Liver (tissue), 9 donors: Measurements from ENCODE around the gene SUZ12. TPM values are rescaled to one million over a fixed set of nuclear protein-coding genes. Genes with fewer than 3 reads are reported as not detected.
"Not testable (repeated sequence)": the region's sequence is repeated elsewhere in the genome, so short reads cannot be mapped to it uniquely, and the experiment has no call there.

ENCODE experiments used
- DNase-seq: peaks from one replicate; pipeline ENCODE4 v3.0.0-alpha.2; 2017; ENCODE audit warnings: low spot score
- H3K27ac ChIP-seq, 2 donors: one replicate each; pipeline ENCODE4 v1.7.0; 2013; ENCODE audit warnings: inconsistent platforms in 2 of 2, low read length in 2 of 2, control low read depth in 1 of 2, low read depth in 1 of 2, mild to moderate bottlenecking in 1 of 2
- H3K27me3 ChIP-seq, 4 donors: one replicate each; pipeline versions ENCODE4 v1.6.1 to v1.7.0; 2013; ENCODE audit warnings: low read length in 3 of 4, inconsistent platforms in 1 of 4, mild to moderate bottlenecking in 1 of 4, moderate library complexity in 1 of 4; ENCODE audit not compliant: control insufficient read depth in 4 of 4, insufficient read depth in 4 of 4
- H3K36me3 ChIP-seq, 4 donors: one replicate each; pipeline versions ENCODE4 v1.6.1 to v1.7.0; 2013; ENCODE audit warnings: low read length in 3 of 4, mild to moderate bottlenecking in 3 of 4, low read depth in 1 of 4, moderate library complexity in 1 of 4; ENCODE audit not compliant: control insufficient read depth in 4 of 4, insufficient read depth in 3 of 4
- H3K4me1 ChIP-seq, 4 donors: one replicate each; pipeline versions ENCODE4 v1.6.1 to v1.7.0; 2013; ENCODE audit warnings: low read length in 3 of 4, mild to moderate bottlenecking in 3 of 4, moderate library complexity in 1 of 4; ENCODE audit not compliant: control insufficient read depth in 4 of 4, insufficient read depth in 4 of 4
- H3K4me3 ChIP-seq, 3 donors: one replicate each; pipeline versions ENCODE4 v1.6.1 to v1.7.0; 2013; ENCODE audit warnings: low read length in 3 of 3, control low read depth in 1 of 3, low read depth in 1 of 3, mild to moderate bottlenecking in 1 of 3
- H3K9ac ChIP-seq, 2 donors: one replicate each; pipeline ENCODE4 v1.7.0; 2013; ENCODE audit warnings: low read length in 2 of 2, mild to moderate bottlenecking in 2 of 2, moderate library complexity in 2 of 2, control low read depth in 1 of 2, low read depth in 1 of 2
- H3K9me3 ChIP-seq, 4 donors: one replicate each; pipeline versions ENCODE4 v1.6.1 to v1.7.0; 2013; ENCODE audit warnings: low read length in 3 of 4; ENCODE audit not compliant: control insufficient read depth in 4 of 4
- EGR1 ChIP-seq, 2 donors: IDR thresholded peaks; 2 replicates each; pipeline ENCODE4 v1.6.1; 2016 to 2018; ENCODE audit warnings: antibody characterized with exemption in 2 of 2, low read depth in 2 of 2
- FOXA1 ChIP-seq: IDR thresholded peaks from 2 replicates; pipeline ENCODE4 v1.6.1; 2016; ENCODE audit warnings: antibody characterized with exemption
- FOXA2 ChIP-seq: IDR thresholded peaks from 2 replicates; pipeline ENCODE4 v1.6.1; 2016; ENCODE audit warnings: antibody characterized with exemption
- GABPA ChIP-seq, 2 donors: IDR thresholded peaks in 1 of 2; conservative IDR thresholded peaks in 1 of 2; 2 replicates each; pipeline ENCODE4 v1.6.1; 2016; ENCODE audit warnings: antibody characterized with exemption in 2 of 2, mild to moderate bottlenecking in 1 of 2, moderate library complexity in 1 of 2
- HNF4A ChIP-seq, 2 donors: conservative IDR thresholded peaks; 2 replicates each; pipeline ENCODE4 v1.6.1; 2016; ENCODE audit warnings: antibody characterized with exemption in 2 of 2, mild to moderate bottlenecking in 2 of 2
- HNF4G ChIP-seq: IDR thresholded peaks from 2 replicates; pipeline ENCODE4 v1.6.1; 2016; ENCODE audit warnings: antibody characterized with exemption
- RAD21 ChIP-seq, 2 donors: IDR thresholded peaks; 2 replicates each; pipeline ENCODE4 v1.6.1; 2016; ENCODE audit warnings: antibody characterized with exemption in 2 of 2, mild to moderate bottlenecking in 2 of 2
- RXRA ChIP-seq, 2 donors: IDR thresholded peaks; 2 replicates each; pipeline ENCODE4 v1.6.1; 2017 to 2018; ENCODE audit warnings: antibody characterized with exemption in 2 of 2, mild to moderate bottlenecking in 1 of 2
- SP1 ChIP-seq: IDR thresholded peaks from 2 replicates; pipeline ENCODE4 v1.6.1; 2018; ENCODE audit warnings: antibody characterized with exemption, mild to moderate bottlenecking
- TAF1 ChIP-seq: conservative IDR thresholded peaks from 2 replicates; pipeline ENCODE4 v1.6.1; 2016; ENCODE audit warnings: antibody characterized with exemption, mild to moderate bottlenecking
- YY1 ChIP-seq: IDR thresholded peaks from 2 replicates; pipeline ENCODE4 v1.6.1; 2016; ENCODE audit warnings: antibody characterized with exemption, mild to moderate bottlenecking
- WGBS: extraction: QIAGEN DNeasy Blood & Tissue Kit; methylation state at CpG from one replicate; pipeline ENCODE4 v1.1.7; 2013; 5-methylcytosine and 5-hydroxymethylcytosine counted together
- polyA plus RNA-seq, 2 donors: library from polyadenylated mRNA; stranded (reverse) in 1 of 2; unstranded in 1 of 2; fragments of 200-250 nt in 1 of 2; fragments of >200 nt in 1 of 2; fragmentation: Nextera tagmentation in 1 of 2; extraction: Ambion mirVana in 1 of 2; gene quantifications; one replicate each; pipeline versions ENCODE4 v1.2.1 to v1.2.3, GENCODE V29; 2013 to 2015
- total RNA-seq, 2 donors: library from RNA; depleted of rRNA; stranded (reverse); fragments of >200 nt; gene quantifications; one replicate each; pipeline ENCODE4 v1.2.3, GENCODE V29; 2014
- TF ChIP-seq, protein P1 (sequence below): fragments of 150-350 bp; IDR thresholded peaks from 2 replicates; pipeline ENCODE4 v1.5.1; 2017; ENCODE audit warnings: improper control_type of control experiment, low read depth, low read length; ENCODE audit not compliant: missing input control
- TF ChIP-seq, protein P2 (sequence below): IDR thresholded peaks from 2 replicates; pipeline ENCODE4 v1.6.1; 2016; ENCODE audit warnings: antibody characterized with exemption
- TF ChIP-seq, protein P3 (sequence below): IDR thresholded peaks from 2 replicates; pipeline ENCODE4 v1.6.1; 2016; ENCODE audit warnings: antibody characterized with exemption, mild to moderate bottlenecking
- TF ChIP-seq, protein P4 (sequence below): IDR thresholded peaks from 2 replicates; pipeline ENCODE4 v1.6.1; 2016; ENCODE audit warnings: antibody characterized with exemption
- TF ChIP-seq, protein P5 (sequence below): IDR thresholded peaks from 2 replicates; pipeline ENCODE4 v1.6.1; 2016; ENCODE audit warnings: antibody characterized with exemption
- donor health status: healthy.
- donor health status: healthy.
- donor health status: healthy.
- donor health status: healthy.
- donor health status: healthy.

SUZ12 gene
- 10 to 100 TPM; 12.4 to 32.4 TPM for total RNA-seq
- 1 to 10 TPM; 5.2 to 7.0 TPM for polyA plus RNA-seq

DNA sequence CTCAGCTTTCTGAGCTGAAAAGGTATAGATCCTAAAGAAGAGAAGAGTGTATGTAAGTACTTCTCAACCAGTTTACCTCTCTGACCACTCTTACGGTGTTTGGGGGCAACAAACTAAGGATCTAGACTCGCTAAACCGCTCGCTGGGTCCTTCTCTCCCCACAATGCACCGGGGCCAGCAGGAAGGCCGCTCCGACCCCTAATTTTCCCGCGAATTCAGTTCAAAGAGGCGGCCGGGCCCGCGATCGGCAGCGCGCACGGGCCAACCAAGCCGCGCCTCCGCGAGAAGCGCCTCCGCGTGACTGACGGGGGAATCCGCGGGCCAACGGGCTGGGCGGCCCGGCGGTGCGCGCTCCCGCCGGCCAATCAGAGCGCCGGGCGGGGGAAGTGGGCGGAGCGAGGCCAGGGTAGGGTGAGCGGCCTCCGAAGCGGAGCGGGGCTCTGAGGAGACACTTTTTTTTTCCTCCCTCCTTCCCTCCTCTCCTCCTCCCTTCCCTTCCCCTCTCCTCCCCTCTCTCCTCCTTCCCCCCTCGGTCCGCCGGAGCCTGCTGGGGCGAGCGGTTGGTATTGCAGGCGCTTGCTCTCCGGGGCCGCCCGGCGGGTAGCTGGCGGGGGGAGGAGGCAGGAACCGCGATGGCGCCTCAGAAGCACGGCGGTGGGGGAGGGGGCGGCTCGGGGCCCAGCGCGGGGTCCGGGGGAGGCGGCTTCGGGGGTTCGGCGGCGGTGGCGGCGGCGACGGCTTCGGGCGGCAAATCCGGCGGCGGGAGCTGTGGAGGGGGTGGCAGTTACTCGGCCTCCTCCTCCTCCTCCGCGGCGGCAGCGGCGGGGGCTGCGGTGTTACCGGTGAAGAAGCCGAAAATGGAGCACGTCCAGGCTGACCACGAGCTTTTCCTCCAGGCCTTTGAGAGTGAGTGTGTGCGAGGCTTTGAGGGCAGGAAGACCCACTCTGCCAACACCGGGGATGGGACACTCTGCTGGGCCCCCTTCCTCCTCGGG lies at the start of gene SUZ12:
SUZ12 (plus strand) TSS at position 393 of the 995 bp plus-strand sequence; CDS start at position 633, 240 bp downstream.
- Histone ChIP-seq H3K27ac (peak within 1 kb of the TSS; percentile 76 to 85), H3K4me3 (peak within 1 kb of the TSS; percentile 63 to 89 (median 85)), H3K9ac (peak within 1 kb of the TSS; percentile 25 to 47)
- under 1% methylated on average over 92 of the region's 93 CpGs for WGBS
- peak; percentile 86 for DNase-seq
- H3K9me3 ChIP-seq, H3K27me3 ChIP-seq, H3K36me3 ChIP-seq, H3K4me1 ChIP-seq: not testable (repeated sequence)
- peak; percentile 21 for TF ChIP-seq SP1
- TF ChIP-seq GABPA (IDR thresholded peaks at IDR 0.05 in 1 of 2, conservative IDR thresholded peaks at IDR 0.05 in 1 of 2), result peak in 1 of 2 donors; percentile 9
- TF ChIP-seq YY1, result peak; percentile 14

DNA sequence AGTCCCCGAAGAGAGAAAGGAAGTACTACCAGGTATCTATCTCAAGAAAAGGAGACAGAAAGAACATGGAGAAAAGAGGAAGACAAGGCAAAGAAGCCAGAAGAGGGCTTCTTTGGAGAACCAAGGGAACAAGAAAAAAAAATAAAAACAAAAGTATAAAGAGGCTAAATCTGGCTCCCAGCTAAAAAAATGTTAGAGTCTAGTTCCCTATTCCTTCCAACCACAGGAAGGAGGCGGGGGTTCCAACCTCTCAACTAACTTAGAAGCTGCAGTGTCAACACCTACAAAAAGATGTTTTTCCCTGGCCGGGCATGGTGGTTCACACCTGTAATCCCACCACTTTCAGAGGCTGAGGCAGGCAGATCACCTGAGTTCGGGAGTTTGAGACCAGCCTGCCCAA lies 48.7 kb upstream of the SUZ12 start:
- H3K27me3 ChIP-seq, result no peaks in the 10 kb centered on the region
- H3K36me3 ChIP-seq, result peaks cover 20 to 67% (median 40%) of the 10 kb centered on the region in 4 donors
- no peaks in the 10 kb centered on the region for H3K4me1 ChIP-seq
- no peak overlapping the region for H3K27ac ChIP-seq
- TF ChIP-seq RAD21 (IDR thresholded peaks at IDR 0.05) (no peak), EGR1 (IDR thresholded peaks at IDR 0.05; ENCODE audit: low read depth in 2 of 2) (no peak), HNF4G (no peak), RXRA (IDR thresholded peaks at IDR 0.05) (no peak), GABPA (IDR thresholded peaks at IDR 0.05 in 1 of 2, conservative IDR thresholded peaks at IDR 0.05 in 1 of 2) (no peak), HNF4A (conservative IDR thresholded peaks at IDR 0.05) (no peak), TAF1 (no peak), FOXA1 (no peak), FOXA2 (no peak)
- TF ChIP-seq, protein P1, sequence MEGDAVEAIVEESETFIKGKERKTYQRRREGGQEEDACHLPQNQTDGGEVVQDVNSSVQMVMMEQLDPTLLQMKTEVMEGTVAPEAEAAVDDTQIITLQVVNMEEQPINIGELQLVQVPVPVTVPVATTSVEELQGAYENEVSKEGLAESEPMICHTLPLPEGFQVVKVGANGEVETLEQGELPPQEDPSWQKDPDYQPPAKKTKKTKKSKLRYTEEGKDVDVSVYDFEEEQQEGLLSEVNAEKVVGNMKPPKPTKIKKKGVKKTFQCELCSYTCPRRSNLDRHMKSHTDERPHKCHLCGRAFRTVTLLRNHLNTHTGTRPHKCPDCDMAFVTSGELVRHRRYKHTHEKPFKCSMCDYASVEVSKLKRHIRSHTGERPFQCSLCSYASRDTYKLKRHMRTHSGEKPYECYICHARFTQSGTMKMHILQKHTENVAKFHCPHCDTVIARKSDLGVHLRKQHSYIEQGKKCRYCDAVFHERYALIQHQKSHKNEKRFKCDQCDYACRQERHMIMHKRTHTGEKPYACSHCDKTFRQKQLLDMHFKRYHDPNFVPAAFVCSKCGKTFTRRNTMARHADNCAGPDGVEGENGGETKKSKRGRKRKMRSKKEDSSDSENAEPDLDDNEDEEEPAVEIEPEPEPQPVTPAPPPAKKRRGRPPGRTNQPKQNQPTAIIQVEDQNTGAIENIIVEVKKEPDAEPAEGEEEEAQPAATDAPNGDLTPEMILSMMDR, result no peak
- TF ChIP-seq, protein P2, sequence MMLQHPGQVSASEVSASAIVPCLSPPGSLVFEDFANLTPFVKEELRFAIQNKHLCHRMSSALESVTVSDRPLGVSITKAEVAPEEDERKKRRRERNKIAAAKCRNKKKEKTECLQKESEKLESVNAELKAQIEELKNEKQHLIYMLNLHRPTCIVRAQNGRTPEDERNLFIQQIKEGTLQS, result no peak
- TF ChIP-seq, protein P3, sequence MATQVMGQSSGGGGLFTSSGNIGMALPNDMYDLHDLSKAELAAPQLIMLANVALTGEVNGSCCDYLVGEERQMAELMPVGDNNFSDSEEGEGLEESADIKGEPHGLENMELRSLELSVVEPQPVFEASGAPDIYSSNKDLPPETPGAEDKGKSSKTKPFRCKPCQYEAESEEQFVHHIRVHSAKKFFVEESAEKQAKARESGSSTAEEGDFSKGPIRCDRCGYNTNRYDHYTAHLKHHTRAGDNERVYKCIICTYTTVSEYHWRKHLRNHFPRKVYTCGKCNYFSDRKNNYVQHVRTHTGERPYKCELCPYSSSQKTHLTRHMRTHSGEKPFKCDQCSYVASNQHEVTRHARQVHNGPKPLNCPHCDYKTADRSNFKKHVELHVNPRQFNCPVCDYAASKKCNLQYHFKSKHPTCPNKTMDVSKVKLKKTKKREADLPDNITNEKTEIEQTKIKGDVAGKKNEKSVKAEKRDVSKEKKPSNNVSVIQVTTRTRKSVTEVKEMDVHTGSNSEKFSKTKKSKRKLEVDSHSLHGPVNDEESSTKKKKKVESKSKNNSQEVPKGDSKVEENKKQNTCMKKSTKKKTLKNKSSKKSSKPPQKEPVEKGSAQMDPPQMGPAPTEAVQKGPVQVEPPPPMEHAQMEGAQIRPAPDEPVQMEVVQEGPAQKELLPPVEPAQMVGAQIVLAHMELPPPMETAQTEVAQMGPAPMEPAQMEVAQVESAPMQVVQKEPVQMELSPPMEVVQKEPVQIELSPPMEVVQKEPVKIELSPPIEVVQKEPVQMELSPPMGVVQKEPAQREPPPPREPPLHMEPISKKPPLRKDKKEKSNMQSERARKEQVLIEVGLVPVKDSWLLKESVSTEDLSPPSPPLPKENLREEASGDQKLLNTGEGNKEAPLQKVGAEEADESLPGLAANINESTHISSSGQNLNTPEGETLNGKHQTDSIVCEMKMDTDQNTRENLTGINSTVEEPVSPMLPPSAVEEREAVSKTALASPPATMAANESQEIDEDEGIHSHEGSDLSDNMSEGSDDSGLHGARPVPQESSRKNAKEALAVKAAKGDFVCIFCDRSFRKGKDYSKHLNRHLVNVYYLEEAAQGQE, result no peak
- TF ChIP-seq, protein P4, sequence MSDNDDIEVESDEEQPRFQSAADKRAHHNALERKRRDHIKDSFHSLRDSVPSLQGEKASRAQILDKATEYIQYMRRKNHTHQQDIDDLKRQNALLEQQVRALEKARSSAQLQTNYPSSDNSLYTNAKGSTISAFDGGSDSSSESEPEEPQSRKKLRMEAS, result no peak
- TF ChIP-seq, protein P5, sequence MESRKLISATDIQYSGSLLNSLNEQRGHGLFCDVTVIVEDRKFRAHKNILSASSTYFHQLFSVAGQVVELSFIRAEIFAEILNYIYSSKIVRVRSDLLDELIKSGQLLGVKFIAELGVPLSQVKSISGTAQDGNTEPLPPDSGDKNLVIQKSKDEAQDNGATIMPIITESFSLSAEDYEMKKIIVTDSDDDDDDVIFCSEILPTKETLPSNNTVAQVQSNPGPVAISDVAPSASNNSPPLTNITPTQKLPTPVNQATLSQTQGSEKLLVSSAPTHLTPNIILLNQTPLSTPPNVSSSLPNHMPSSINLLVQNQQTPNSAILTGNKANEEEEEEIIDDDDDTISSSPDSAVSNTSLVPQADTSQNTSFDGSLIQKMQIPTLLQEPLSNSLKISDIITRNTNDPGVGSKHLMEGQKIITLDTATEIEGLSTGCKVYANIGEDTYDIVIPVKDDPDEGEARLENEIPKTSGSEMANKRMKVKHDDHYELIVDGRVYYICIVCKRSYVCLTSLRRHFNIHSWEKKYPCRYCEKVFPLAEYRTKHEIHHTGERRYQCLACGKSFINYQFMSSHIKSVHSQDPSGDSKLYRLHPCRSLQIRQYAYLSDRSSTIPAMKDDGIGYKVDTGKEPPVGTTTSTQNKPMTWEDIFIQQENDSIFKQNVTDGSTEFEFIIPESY, result no peak
- no peak overlapping the region for H3K4me3 ChIP-seq
- WGBS, result 87% methylated on average over 4 of the region's 4 CpGs
- no peaks in the 10 kb centered on the region for H3K9me3 ChIP-seq
- DNase-seq, result no peak
- H3K9ac ChIP-seq, result no peak overlapping the region
